LoVo (cell line): ENCODE data around the gene CDC23.
A peak's percentile ranks its signal among the peaks of the same experiment; 100 is the strongest.
"Not testable (repeated sequence)": the region's sequence is repeated elsewhere in the genome, so short reads cannot be mapped to it uniquely, and the experiment has no call there.

ENCODE experiments used
- DNase-seq: peaks from one replicate; pipeline ENCODE4 v3.0.0-alpha.2; 2016; ENCODE audit warnings: low spot score

CDC23 gene

DNA sequence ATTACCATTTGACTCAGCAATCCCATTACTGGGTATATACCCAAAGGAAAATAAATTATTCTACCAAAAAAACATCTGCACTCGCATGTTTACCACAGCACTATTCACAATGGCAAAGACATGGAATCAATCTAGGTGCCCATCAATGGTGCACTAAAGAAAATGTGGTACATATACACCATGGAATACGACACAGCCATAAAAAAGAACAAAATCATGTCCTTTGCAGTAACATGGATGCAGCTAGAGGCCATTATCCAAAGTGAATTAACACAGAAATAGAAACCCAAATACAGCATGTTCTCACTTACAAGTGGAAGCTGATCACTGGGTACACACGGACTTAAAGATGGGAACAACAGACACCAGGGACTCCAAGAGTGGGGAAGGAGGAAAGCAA, 2.1 kb downstream of the CDC23 start:
- no peak for DNase-seq

DNA sequence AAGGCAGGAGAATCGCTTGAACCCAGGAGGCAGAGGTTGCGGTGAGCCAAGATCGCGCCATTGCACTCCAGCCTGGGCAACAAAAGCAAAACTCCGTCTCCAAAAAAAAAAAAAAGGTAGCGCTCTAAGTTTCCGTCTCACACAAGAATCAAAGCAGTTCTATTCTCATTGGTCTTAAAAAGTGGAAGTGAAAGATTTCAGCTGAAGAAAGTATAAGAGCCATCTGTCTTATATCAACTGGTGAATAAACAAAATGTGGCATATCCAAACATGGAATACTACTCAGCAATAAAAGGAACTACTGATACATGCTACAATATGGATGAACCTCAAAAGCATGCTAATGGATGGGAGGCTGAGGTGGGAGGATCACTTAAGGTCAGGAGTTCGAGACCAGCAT, 19.3 kb downstream of the CDC23 start:
- DNase-seq, result not testable (repeated sequence)

DNA sequence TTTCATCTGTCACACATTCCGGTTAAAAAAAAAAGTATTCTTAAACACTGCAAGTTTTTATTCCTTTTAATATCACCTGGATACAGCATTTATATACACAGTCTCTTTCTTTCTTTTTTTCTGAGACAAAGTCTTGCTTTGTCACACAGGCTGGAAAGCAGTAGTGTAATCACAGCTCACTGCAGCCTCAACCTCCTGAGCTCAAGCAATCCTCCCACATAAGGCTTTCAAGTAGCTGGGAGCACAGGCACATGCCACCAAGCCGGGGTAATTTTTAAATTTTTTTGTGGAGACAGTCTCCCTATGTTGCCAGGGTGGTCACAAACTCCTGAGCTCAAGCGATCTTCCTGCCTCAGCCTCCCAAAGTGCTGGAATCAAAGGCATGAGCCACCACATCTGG, 20.3 kb downstream of the CDC23 start:
- DNase-seq, result no peak

DNA sequence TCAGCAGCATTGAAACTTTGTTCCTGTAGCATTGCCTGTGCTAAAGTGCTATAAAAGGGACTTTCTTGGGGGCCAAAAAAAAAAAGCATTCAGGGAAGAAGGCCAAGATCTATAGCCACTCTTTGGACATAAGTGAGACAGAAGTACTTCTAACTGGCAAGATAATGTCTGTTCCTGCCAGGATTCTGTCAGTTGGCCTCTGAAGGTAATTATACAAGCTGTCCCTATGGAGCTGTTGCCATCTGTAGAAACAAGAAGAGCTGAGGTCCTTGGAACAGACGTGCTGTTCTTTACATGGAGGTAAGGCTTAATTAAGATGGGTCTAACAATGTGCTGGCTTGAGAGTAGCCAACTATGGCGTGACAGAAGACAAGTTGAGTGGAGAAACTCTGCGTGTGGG, 24.5 kb downstream of the CDC23 start:
- no peak for DNase-seq

DNA sequence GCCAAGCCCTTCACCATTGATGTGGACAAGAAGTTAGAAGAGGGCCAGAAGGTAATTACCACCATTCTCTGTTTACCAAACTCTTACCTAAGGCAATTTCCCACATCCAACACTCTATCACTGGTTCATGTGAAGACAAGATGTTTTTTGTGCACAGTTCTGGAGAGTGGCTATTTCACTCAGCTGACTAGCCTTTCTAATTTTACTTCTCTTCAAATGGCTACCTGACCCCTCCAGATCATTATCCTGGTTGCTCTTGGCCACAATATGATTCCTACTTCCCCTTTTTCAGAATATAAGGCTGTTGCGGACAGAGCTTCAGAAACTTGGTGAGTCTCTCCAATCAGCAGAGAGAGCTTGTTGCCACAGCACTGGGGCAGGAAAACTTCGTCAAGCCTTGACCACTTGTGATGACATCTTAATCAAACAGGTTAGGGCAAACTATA, 27.1 kb downstream of the CDC23 start:
- DNase-seq, result no peak

DNA sequence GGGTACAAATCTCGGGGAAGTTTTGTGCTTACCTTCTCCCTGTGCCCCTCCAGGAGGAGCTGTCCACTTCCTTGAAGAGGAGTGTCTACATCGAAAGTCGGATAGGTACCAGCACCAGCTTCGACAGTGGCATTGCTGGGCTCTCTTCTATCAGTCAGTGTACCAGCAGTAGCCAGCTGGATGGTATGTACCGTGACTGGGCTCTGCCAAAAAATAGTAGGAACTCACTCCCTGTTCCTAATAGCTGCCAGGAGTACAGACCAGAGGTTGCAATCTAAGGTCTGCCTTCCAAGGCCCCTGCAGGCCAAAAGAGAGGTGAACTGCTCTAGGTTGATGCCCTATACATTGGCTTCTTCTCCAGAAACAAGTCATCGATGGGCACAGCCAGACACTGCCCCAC, 30.3 kb downstream of the CDC23 start:
- DNase-seq, result no peak

DNA sequence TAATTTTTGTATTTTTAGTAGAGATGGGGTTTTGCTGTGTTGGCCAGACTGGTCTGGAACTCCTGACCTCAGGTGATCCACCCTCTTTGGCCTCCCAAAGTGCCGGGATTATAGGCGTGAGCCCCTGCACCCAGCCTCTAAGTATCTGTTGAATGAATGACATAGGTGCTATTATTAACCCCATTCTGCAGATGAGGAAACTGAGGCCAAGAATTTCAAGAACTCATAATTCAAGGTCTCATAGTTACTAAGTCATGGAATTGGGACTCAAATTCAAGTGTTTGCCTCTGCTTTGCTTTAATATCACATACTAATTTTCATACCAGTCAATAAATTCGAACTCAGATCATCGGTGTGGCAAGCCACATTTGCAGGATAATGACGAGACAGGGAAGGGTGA, 32.3 kb downstream of the CDC23 start:
- no peak for DNase-seq

DNA sequence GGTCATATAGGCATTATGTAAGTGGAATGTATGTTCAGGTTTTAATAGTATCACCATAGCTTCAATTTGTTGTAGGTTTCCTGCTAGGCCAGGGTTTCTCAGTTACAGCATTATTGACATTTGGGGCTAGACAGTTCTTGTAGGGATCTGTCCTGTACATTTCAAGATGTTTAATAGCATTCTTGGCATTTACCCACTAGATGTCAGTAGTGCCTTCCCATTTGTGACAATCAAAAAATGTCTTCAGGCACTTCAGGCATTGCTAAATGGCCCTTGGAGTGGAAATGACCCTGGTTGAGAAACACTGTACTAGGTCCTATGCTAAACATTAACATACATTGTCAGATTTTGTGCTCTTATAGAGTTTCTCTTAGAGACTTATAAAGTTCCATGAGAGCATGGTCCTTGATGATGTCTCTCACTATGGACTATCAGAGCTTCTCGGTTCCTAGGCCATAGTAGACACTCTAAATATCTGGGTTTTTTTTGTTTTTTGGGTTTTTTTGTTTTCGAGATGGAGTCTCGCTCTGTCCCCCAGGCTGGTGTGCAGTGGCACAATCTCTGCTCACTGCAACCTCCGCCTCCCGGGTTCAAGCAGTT, 32.8 kb downstream of the CDC23 start:
- DNase-seq, result peak; percentile 70

DNA sequence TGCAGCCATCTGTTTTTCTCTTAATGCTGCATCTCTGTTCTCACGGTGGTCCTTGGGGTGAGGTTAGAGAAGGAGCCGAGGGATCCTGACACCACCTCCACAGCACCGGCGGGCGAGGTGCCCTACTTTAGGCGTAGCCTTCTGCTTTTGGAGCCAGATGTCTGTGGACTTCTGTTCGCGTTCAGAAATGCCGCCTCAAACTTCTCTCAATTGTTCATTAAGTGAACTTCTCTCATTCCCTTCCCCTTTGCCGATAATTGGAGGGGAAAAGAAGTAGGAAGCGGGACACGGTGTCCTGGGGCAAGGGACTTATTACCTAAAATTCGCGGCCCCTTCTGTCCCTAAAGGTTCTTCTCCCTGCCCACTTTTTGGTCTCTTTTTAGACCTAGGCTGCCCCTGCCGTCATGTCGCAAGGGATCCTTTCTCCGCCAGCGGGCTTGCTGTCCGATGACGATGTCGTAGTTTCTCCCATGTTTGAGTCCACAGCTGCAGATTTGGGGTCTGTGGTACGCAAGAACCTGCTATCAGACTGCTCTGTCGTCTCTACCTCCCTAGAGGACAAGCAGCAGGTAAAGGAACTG, 33.8 kb downstream of the CDC23 start:
- no peak for DNase-seq

DNA sequence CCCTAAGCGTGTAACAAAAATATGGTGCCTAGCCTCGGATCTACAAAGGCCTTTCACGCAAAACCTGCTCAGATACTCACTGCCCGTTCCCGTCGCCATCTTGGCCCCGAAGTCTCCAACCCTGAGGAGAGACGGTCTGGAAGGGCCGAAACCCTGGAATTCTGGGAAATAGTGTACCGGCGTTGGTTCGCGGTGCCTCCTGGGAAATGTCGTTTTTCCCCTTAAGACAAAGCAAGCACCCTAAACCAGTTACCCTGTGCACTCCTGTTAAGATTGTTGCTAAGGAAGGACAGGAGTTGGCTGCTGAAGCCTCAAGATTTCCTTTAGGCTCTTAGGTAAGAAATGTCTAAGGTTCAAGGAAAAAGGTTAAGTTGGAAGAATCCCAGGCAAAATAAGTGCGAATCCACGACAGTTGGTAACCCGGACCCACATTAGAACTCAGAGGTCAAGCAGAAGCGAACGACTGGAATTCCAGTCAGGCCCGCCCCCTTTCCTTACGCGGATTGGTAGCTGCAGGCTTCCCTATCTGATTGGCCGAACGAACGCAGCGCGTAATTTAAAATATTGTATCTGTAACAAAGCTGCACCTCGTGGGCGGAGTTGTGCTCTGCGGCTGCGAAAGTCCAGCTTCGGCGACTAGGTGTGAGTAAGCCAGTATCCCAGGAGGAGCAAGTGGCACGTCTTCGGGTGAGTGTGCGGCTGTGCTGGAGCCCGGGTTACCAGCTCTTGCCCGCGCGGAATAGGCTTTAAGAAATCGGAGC, 34.4 kb downstream of the CDC23 start, which contains the start of the genes BRD8 and KIF20A:
Gene BRD8 (minus strand): TSS at position 115 of the 761 bp plus-strand sequence. CDS start 16 bp downstream, at position 99.
Gene KIF20A (plus strand): TSS at position 597 of the 761 bp plus-strand sequence. CDS start 569 bp downstream, outside the sequence.
- peak; percentile 99 for DNase-seq

DNA sequence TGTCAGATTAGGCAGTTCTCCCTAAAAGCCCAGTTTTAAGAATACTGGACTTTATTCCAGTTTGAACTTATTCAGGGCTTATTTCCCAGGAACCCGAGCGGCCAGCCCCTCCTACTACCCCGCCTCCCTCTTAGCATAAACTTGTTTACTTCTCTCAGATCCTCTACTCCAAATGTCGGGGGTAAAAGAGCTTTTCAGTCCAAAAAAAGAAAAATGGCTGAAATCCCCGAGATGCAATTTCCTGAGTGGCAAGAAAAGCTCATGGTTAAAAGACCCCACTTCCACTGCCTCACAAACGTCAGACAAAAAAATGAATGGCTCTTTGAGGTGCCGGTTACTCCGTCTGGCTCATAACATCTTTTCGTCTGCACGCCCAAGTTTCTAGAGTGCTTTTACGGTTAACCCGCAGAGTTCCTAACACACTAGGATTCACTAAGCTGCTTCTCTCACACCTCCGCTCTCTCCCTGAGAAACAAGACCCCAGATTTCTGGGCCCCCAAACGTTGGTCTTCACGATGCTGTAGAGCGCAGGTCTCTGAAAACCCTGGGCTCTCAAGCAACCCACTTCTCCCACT, 35.1 kb downstream of the CDC23 start:
- peak; percentile 42 for DNase-seq

DNA sequence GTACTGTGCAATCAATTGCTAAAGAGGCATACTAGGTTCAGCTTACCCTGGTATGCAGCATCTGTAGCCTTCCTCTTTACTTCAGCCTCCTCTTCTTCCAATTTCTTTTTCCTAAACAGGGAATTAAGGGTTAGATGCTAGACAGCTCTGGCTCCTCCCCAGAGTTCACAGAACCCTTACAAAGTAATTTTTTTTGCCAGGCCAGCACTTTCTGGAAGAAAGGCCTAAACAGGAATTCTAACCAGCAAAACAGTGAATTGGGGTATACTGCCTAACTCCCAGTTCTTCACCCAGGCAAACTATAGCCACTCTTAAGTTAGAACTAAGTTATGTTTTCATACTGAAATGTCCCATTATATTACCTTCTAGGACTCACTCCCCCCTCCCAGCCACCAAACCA, 42.8 kb downstream of the CDC23 start:
- DNase-seq, result no peak

DNA sequence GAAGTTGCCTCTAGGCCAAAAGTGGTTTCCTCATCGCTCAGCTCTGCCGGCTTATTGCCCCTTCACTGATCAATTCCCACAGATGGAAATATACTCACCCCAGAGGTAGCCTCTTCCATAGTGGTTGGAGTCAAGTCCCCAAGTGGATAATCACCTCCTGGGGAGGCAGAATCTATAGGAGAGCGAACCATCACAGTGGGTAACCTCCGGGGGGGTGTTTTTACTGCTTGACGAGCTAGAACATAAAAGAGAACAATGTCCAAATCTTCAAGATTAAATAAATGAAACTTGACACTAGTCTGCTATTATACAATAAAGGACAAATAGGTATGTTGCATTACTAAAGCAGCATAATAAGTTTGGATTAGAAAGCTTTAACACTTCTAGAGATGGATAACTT, 44.0 kb downstream of the CDC23 start:
- no peak for DNase-seq

DNA sequence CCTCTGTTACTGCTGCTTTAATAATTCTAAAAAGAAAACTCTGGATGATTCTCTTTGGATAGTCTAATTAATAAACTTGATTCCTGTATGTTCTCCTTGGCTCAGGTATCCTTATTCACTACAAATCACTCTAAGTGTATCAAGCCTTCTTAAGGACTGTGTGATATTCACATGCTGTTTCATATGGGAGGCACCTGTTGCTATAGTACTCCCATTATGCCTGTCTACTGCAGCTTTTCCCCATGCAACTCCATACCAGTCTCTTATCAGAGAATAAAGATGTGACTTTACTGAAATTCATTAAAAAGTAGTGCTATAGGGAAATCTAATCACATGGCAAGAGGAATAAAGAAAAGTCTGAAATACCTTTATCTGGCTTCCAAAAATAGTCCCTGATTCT, 49.4 kb downstream of the CDC23 start:
- no peak for DNase-seq

DNA sequence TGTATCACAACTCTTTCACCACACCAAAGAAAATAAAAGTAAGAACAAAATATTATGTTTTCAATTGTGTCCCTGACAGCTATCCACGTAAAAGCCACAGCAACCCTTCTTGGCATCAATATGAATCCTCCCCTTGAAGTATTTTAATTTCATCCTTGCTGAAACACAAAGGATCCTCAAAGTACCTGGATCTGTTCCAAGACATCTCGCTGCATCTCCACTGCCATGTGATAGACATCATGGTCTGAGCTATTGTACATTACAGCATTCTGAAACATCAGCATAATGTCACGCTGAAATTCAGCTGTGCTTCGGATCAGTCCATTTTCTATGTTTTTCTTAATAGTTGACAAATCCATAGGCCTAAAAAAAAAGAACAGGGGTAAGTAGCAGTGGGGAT, 52.4 kb downstream of the CDC23 start:
- no peak for DNase-seq

DNA sequence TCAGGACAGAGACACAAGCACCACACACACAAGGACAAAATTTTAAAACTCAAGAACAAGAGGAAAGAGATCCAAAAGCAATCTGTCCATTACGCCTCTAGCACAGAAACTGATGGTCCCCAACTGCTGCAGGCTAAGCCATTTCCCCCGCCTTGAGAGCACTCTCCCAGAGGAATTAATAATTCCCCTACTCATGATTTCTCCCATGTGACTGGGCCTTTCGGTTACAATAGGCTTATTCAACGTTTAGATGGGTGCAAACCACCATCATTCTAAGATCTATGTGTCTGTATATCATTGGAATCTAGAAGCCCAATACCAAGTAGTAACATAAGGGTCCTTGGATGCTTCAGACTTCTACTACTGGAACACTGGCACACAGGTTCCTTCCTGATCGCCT, 53.5 kb downstream of the CDC23 start:
- no peak for DNase-seq

DNA sequence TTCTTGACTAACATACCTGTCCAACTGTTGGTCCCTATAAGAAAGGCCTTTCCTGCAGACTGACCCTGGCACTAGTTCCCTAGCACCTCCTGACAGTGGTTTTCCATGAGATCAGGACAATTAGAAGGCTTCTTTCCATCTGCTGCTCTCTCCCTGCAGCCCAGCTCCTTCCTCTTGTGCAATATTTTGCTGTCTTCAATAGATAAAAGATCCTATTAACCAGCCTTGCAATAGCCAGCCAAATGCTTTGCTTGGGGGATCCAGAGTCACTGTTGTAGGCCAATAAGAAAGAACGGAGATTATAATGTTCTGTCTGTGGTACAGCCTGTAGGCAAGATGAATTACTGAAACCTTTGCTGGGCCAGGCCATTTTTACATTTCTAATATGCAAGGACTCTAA, 55.5 kb downstream of the CDC23 start:
- DNase-seq, result no peak

DNA sequence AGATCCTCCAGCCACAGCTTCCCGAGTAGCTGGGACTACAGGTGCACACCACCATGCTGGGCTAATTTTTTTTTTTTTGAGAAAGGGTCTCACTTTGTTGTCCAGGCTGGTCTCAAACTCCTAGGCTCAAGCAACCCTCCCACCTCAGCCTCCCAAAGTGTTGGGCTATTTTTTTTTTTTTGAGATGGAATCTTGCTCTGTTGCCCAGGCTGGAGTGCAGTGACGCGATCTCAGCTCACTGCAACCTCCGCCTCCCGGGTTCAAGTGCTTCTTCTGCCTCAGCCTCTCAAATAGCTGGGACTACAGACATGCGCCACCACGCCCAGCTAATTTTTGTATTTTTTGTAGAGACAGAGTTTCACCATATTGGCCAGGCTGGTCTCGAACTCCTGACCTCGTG, 57.1 kb downstream of the CDC23 start:
- DNase-seq, result not testable (repeated sequence)

DNA sequence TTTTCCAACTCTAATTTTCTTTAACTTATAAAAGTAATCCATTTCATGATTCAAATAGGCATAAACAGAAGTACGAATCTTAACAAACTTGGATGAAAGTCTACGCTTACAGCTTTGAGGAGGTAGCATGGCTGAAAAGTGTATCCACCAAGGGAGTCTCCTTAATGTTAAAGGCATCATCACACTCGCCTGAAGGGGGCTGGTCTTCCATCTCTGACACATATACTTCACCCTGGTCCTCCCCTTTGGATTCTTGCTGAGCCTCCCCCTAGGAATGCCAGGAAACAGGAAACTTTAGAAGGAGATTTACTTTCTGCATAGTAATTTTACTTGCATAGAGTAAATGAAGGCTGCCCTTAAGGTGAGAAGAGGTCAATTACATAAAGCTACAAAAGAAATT, 63.6 kb downstream of the CDC23 start:
- DNase-seq, result no peak

DNA sequence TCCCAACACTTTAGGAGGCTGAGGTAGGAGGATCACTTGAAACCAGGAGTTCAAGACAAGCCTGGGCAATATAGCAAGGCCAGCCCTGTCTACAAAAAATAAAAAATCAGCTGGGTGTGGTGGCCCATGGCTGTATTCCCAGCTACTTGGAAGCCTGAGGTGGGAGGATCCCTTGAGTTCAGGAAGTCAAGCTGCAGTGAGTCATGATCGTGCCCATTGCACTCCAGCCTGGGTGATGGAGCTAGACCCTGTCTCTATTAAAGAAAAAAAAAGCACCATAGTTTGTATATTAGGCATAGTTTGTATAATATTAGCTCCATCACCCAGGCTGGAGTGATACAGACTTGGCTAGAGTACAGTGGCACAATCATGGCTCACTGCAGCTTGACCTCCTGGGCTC, 64.3 kb downstream of the CDC23 start:
- peak; percentile 83 for DNase-seq

DNA sequence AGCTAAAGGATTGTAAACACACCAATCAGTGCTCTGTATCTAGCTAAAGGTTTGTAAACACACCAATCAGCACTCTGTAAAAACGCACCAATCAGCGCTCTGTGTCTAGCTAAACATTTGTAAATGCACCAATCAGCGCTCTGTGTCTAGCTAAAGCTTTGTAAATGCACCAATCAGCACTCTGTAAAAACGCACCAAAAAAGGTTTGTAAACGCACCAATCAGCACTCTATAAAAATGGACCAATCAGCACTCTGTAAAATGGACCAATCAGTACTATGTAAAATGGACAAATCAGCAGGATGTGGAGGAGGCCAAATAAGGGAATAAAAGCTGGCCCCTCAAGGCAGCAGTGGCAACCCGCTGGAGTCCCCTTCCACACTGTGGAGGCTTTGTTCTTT, 69.5 kb downstream of the CDC23 start:
- not testable (repeated sequence) for DNase-seq

DNA sequence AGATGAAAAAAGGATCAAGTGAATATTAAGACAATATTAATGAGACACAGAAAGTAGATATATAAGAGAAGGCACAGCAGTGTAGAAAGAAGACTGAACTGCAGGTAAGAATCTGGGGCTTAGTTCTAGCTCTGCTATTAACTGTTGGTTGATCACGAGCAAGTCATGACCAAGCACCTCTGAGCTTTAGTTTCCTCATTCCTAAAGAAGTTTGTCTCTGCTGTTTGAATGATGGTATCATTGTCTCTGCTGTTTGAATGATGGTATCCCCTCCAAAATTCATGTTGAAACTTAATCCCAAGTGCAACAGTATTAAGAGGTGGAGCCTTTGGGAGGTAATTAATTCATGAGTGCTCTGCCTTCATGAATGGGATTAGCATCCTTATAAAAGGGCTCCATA, 71.4 kb downstream of the CDC23 start:
- DNase-seq, result no peak

DNA sequence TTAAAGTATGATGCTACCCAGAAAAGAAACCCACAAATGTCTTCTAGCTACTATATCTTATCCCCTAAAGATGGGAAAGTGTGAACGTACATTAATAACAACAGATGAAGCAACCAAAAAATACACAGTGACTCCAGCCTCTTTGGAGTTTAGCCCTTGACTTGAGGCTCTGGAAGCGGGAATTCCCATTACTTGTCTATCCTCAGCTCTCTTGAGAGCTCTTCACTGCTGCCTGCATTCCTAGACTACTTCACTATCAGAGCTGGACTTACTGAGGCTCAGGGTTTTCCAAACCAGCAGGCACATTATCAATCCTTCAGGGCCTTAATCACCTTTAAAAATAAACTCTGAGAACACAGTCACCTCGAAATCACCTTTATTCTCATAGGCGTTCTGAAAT, 72.9 kb downstream of the CDC23 start:
- DNase-seq, result no peak
